ENCODE measurements around the gene IP6K1.
A peak's percentile ranks its signal among the peaks of the same experiment; 100 is the strongest.
"Not testable (repeated sequence)": the region's sequence is repeated elsewhere in the genome, so short reads cannot be mapped to it uniquely, and the experiment has no call there.

Gene IP6K1

DNA sequence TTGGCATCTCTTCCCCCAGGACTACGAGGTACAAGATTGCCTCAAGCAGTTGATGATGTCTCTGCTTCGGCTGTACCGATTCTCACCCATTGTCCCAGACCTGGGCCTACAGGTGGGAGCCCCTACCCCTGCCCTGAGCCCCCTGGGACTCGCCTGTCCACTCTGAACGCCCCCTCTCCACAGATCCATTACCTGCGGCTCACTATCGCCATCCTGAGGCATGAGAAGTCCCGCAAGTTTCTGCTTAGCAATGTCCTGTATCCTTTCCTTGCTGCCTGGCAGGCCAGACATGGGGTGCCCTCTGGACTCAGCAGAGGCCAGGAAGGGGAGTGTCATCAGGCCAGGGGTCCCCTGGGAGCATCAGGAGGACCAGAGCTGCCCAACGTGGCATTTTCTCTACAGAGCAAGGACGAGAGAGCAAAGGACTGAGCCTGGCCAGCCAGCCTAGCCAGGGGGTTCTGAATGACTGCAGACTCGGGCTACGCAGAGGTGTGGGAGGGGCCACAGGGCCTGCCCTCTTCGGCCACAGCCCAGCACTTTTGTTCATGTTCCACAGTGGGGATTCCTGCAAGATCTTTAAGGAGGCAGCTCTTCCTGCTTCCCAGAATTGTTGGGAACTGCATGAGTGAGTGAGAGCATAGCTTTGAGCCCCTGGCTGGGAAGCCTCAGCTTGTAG, 85.8 kb downstream of the IP6K1 start:
- Histone ChIP-seq H4K20me1 (peaks cover 0 to 83% (median 8%) of the 10 kb centered on the region in 11 experiments; a peak in 8 of 22 replicates), H3K27ac (peak overlapping the region in 4 of 11 experiments; percentile 65 to 78 (median 74); a peak in 7 of 22 replicates), H3K9ac (peak overlapping the region in 2 of 11 experiments; percentile 62 to 73; a peak in 4 of 22 replicates), H3K4me3 (no peak overlapping the region), H3K27me3 (no peaks in the 10 kb centered on the region), H3K36me3 (peaks cover 41 to 91% (median 78%) of the 10 kb centered on the region in 11 experiments), H3K9me3 (replicated peaks in 1 of 11) (no peaks in the 10 kb centered on the region), H3K4me2 (no peak overlapping the region), H3K4me1 (peaks cover 0 to 27% (median 23%) of the 10 kb centered on the region in 10 experiments; a peak in 16 of 20 replicates)
- TF ChIP-seq Cebpa-rat (IDR thresholded peaks at IDR 0.05): no peak

DNA sequence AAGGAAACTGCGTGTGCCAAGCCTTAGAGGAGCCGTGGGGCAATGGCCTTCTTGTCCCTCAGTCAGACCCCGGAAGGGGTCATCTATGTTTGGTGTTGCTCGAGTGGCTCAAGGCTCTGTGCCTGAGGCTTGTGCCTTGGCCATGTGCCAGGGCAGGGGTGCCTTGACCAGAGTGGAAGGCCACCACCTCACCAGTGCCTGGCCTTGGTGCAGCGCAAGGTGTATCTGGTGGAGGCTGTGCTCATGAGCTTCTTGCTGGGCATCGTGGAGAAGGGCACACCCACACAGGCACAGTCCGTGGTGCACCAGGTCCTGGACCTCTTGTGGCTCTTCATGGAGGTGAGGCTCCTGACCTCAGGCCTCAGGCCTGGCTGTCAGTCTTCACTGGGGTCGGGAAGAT, 86.3 kb downstream of the IP6K1 start:
- Histone ChIP-seq H3K4me2 (peak overlapping the region in 6 of 11 experiments; percentile 73 to 88 (median 76); a peak in 9 of 22 replicates), H3K4me1 (peaks cover 0 to 27% (median 23%) of the 10 kb centered on the region in 10 experiments; a peak in 16 of 20 replicates)

DNA sequence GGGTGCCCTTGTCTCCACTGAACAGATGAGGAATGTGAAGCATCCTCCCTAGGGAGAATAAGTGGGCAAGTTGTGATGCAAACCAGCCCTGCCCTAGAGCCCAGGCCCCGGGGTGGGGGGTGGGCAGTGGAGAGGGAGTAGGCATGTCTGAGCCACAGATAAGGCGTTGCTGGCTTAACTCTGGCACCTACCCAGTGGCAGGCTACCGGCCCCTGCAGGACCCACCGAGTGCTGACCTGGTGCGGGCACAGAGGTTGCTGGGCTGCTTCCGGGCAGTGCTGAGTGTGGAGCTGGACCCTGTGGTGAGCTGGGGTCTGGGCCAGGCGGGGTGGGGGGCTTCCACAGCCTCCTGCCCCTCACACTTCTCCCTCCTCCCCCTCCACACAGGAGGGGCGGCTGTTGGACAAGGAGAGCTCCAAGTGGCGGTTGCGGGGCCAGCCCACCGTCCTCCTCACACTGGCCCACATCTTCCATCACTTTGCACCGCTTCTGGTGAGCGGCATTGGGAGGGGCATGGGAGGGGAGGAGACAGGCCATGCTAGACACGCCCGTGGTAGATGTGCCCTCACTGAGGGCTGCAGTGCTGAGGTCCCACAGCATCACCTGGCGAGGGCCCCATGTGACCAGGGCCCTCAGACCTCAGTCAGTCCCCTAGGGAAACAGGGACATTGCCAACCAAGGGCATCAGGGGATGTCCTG, 86.9 kb downstream of the IP6K1 start:
- peaks cover 30 to 86% (median 66%) of the 10 kb centered on the region in 11 experiments for H3K36me3 ChIP-seq
- H3K4me3 ChIP-seq: no peak overlapping the region
- H3K4me1 ChIP-seq: peaks cover 0 to 27% (median 23%) of the 10 kb centered on the region in 10 experiments; a peak in 16 of 20 replicates
- no peaks in the 10 kb centered on the region for H3K27me3 ChIP-seq
- H3K4me2 ChIP-seq: peak overlapping the region in 9 of 11 experiments; percentile 15 to 88 (median 74); a peak in 17 of 22 replicates
- peak overlapping the region in 8 of 11 experiments; percentile 23 to 78 (median 64); a peak in 15 of 22 replicates for H3K27ac ChIP-seq
- no peaks in the 10 kb centered on the region for H3K9me3 ChIP-seq (replicated peaks in 1 of 11)
- peak overlapping the region; percentile 11 to 73 (median 55); a peak in 18 of 22 replicates for H3K9ac ChIP-seq
- peaks cover 0 to 80% (median 8%) of the 10 kb centered on the region in 11 experiments; a peak in 10 of 22 replicates for H4K20me1 ChIP-seq
- TF ChIP-seq Cebpa-rat (IDR thresholded peaks at IDR 0.05): no peak

More for the DNA sequence above, 86.3 kb downstream of the IP6K1 start:
- H3K36me3 ChIP-seq: peaks cover 35 to 86% (median 72%) of the 10 kb centered on the region in 11 experiments
- H3K9ac ChIP-seq: peak overlapping the region in 4 of 11 experiments; percentile 62 to 73 (median 66); a peak in 6 of 22 replicates
- TF ChIP-seq Cebpa-rat (IDR thresholded peaks at IDR 0.05): no peak
- H3K27me3 ChIP-seq: no peaks in the 10 kb centered on the region
- no peaks in the 10 kb centered on the region for H3K9me3 ChIP-seq (replicated peaks in 1 of 11)
- no peak overlapping the region for H3K4me3 ChIP-seq
- H4K20me1 ChIP-seq: peaks cover 0 to 80% (median 8%) of the 10 kb centered on the region in 11 experiments; a peak in 8 of 22 replicates
- peak overlapping the region in 5 of 11 experiments; percentile 62 to 78 (median 70); a peak in 9 of 22 replicates for H3K27ac ChIP-seq

DNA sequence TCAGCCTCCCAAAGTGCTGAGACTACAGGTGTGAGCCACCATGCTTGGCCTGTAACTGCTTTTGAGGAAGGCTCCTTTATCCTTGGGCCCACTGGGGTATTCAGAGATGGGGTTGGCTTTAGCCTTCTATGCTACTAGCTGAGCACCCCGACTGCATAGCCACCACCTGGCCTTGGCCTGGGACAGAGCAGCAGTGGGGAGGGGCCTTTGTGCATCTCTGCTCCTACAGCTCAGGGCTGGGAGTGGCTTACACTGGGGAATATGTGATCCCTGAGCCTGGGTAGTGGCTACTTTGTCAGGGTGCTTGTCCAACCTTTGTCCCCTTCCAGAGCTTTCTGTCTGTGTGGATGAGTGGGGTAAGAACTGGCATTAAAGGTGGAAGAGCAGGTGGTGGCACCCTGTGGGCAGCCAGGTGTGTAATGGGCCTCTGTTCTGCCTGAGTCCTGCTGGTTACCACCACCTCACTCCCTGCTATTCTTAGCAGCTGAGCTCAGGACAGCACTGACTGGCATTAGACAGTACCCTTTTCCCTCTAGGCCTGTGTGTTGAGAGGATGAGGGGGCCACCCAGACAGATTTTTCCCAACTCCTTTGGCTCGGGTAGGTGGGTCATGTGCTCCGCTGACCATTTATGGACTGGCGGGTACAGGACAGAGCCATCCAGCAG, 90.9 kb downstream of the IP6K1 start:
- H3K9ac ChIP-seq; H3K4me3 ChIP-seq; H3K27ac ChIP-seq; H3K27me3 ChIP-seq; H3K9me3 ChIP-seq (replicated peaks in 1 of 11); H3K4me2 ChIP-seq: not testable (repeated sequence)
- peaks cover 12 to 56% (median 36%) of the 10 kb centered on the region in 11 experiments; a peak in 20 of 22 replicates for H3K36me3 ChIP-seq
- H3K4me1 ChIP-seq: peaks cover 11 to 37% (median 33%) of the 10 kb centered on the region in 10 experiments
- H4K20me1 ChIP-seq: peaks cover 0 to 53% (median 18%) of the 10 kb centered on the region in 11 experiments; a peak in 14 of 22 replicates

DNA sequence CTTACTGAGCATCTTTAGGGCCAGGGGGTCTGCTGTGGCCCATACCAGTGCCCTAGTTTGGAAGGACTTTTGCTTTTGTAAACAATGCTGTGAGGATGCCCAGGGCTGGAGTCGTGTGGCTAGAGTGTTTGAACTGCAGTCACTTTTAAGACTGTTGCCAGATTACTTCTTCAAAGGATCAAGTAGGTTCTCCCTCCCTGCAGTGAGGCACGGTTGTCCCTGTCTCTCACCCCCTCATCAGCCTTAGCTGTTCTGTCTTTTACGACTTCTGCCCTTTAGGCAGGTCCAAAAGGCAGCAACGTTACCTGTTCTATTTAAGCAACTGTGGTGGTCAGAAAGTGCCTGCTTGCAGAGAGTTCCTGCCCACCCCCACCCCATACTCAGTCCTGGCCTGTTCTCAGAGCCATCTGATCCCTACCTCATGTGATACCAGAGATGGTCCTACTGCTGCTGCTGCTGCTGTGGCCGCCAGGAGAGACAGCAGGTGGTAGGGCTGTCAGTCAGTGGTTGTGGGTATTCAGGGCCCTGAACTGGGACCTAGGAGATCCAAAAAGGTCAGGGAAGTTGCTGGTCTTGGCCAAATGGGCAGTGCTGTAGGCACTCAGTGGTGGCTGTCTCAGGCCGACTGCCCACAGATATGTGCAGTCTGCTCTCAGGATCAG, 91.8 kb downstream of the IP6K1 start:
- peak overlapping the region in 1 of 11 experiments; percentile 8; a peak in 1 of 22 replicates for H3K9ac ChIP-seq
- peaks cover 7 to 46% (median 26%) of the 10 kb centered on the region in 11 experiments; a peak in 19 of 22 replicates for H3K36me3 ChIP-seq
- H3K4me2 ChIP-seq; H3K4me3 ChIP-seq; H3K27me3 ChIP-seq; H3K27ac ChIP-seq; H3K9me3 ChIP-seq (replicated peaks in 1 of 11): not testable (repeated sequence)
- H4K20me1 ChIP-seq: peaks cover 0 to 44% (median 18%) of the 10 kb centered on the region in 11 experiments; a peak in 14 of 22 replicates
- peaks cover 14 to 38% (median 33%) of the 10 kb centered on the region in 10 experiments for H3K4me1 ChIP-seq

DNA sequence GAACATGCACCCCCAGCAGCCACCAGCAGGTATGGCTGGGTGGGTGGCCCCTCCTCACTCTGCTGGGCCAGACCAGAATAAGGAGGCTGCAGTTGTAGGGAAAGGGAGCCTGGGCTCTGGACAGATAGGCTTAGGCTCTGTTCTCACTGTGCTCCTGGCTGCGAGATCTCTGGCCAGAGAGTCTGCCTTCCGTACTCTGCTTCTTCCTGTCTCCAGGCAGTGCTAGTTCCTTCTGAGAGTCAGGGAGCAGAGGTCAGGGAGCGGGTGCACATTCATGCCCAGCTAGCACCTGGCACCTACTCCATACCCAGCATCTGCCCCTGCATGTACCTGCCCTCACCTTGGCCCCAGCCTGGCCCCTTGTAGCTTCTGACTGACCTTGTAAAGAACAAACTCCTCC, 94.9 kb downstream of the IP6K1 start:
- not testable (repeated sequence) for H3K27ac ChIP-seq; H3K4me3 ChIP-seq; H3K27me3 ChIP-seq; H3K9me3 ChIP-seq (replicated peaks in 1 of 11)
- H3K4me2 ChIP-seq: peak overlapping the region in 6 of 11 experiments; percentile 80 to 94 (median 88); a peak in 6 of 22 replicates
- H3K4me1 ChIP-seq: peaks cover 22 to 28% (median 25%) of the 10 kb centered on the region in 10 experiments
- H3K36me3 ChIP-seq: peaks cover 0 to 16% (median 0%) of the 10 kb centered on the region in 11 experiments; a peak in 1 of 22 replicates
- peak overlapping the region in 5 of 11 experiments; percentile 44 to 95 (median 92); a peak in 8 of 22 replicates for H3K9ac ChIP-seq
- H4K20me1 ChIP-seq: peaks cover 0 to 29% (median 16%) of the 10 kb centered on the region in 11 experiments; a peak in 13 of 22 replicates

DNA sequence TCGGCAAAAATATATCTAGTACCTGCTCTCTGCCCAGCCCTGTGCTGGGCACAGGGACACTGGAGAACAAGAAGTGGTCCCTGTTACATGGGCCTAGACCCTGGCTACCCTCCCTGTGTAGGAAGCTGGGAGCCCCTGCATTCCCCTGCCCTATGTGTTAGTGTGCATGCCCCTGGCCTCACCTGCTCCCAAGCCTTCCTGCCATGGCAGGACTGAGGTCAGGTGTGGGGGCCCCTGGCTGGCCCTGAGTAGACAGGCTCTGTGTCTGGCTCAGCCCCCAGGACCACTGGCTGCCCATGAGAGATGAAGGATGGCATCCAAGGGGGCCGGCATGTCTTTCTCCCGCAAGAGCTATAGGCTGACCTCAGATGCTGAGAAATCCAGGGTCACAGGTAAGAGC, 95.5 kb downstream of the IP6K1 start:
- not testable (repeated sequence) for H3K27me3 ChIP-seq; H3K27ac ChIP-seq; H3K9me3 ChIP-seq (replicated peaks in 1 of 11)
- Histone ChIP-seq H3K36me3 (peaks cover 0 to 15% (median 0%) of the 10 kb centered on the region in 11 experiments; a peak in 1 of 22 replicates), H3K4me1 (peaks cover 22 to 28% (median 25%) of the 10 kb centered on the region in 10 experiments), H4K20me1 (peaks cover 0 to 29% (median 16%) of the 10 kb centered on the region in 11 experiments; a peak in 13 of 22 replicates), H3K9ac (peak overlapping the region; percentile 88 to 95 (median 92); a peak in 20 of 22 replicates), H3K4me3 (peak overlapping the region in 4 of 10 experiments; percentile 89 to 98 (median 98); a peak in 3 of 20 replicates), H3K4me2 (peak overlapping the region; percentile 80 to 97 (median 92))

DNA sequence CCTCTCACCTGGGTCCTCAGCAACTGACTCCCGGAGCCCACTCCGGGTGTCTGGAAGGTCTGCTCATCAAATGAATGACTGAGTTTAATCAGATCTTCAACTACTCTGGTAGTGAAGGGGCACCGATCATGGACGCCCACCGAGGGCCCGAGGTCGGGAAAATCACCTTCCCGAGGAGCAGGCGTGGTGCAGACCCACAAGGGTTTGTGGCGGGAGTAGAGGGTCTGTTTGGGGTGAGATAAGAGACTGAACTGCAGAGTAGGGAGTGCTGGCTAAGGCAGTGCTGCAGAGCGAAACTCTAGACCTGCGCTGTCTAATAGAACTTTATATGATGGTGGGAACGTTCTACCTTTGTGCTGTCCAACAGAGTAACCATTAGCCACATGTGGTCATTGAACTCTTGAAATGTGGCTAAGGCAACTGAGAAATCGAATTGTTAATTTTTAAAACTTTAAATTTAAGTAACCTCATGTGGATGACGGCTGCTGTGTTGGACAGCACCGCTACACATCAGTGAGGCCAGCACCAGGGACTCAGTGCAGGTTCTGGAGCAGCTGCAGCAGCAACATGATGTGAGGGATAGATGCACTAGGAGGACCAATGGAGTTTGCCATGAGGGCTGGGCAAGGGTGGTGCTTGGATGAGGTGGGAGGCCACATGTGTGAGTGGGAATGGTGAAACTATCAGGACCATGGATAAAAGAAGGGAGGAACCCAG, 96.3 kb downstream of the IP6K1 start:
- H3K36me3 ChIP-seq: peaks cover 0 to 18% (median 0%) of the 10 kb centered on the region in 11 experiments; a peak in 2 of 22 replicates
- H4K20me1 ChIP-seq: peaks cover 0 to 29% (median 16%) of the 10 kb centered on the region in 11 experiments; a peak in 13 of 22 replicates
- H3K27me3 ChIP-seq: not testable (repeated sequence)
- peak overlapping the region; percentile 69 to 89 (median 83) for H3K27ac ChIP-seq
- H3K9me3 ChIP-seq (replicated peaks in 1 of 11): peaks cover 0 to 12% (median 5%) of the 10 kb centered on the region in 11 experiments; a peak in 8 of 22 replicates
- peak overlapping the region; percentile 88 to 95 (median 92) for H3K9ac ChIP-seq
- peaks cover 22 to 28% (median 25%) of the 10 kb centered on the region in 10 experiments for H3K4me1 ChIP-seq
- H3K4me2 ChIP-seq: peak overlapping the region; percentile 80 to 97 (median 92)
- H3K4me3 ChIP-seq: peak overlapping the region; percentile 89 to 99 (median 96)
